GM21360 (cell line): Measurements from ENCODE around the gene PKP3.
"Not testable (repeated sequence)": the region's sequence is repeated elsewhere in the genome, so short reads cannot be mapped to it uniquely, and the experiment has no call there.

ENCODE experiments used
- ATAC-seq: cut with Tn5 transposase; IDR thresholded peaks from one replicate; pipeline ENCODE4 v1.9.1; 2021; ENCODE audit warnings: mild to moderate bottlenecking, moderate library complexity; ENCODE audit not compliant: unreplicated experiment

PKP3 gene

DNA sequence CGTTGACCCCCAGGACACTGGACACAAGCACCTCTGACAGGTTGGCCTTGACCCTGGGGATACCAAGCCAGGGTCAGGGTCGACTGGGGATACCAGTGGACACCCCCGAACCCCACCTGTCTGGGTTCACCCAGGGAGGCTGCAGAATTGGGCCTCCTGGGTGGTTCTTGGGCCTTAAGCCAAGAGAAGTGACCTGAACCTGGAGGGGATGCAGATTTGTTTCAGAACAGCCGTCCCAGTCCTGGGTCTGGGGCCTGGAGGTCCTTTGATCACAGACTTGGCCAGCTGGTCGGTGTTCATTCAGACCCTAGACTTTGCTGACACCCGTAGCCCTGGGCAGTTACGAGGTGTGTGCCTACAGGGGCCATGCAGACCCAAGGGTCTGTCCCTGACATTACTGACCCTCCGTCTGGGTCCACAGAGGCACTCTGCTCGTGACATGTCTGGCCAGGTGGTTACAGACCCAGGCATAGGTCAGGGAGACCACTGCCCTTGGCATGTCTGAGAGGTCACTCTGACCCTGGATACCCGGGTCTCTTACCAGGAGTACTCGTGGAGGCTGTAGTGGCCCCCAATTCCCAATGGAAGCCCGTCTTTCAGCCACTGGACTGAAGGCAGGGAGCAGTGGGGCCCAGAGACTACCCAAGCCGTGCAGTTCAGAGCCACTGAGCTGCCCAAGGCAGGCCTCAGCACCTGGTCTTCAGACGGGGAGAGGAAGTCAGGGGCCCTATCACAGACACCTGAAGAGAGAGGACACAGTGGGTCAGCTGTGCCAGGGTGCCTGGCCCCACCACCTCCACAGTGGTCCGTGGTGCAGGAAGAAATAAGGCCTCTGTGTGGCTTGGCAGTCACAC, 14.4 kb downstream of the PKP3 start:
- ATAC-seq = no peak

DNA sequence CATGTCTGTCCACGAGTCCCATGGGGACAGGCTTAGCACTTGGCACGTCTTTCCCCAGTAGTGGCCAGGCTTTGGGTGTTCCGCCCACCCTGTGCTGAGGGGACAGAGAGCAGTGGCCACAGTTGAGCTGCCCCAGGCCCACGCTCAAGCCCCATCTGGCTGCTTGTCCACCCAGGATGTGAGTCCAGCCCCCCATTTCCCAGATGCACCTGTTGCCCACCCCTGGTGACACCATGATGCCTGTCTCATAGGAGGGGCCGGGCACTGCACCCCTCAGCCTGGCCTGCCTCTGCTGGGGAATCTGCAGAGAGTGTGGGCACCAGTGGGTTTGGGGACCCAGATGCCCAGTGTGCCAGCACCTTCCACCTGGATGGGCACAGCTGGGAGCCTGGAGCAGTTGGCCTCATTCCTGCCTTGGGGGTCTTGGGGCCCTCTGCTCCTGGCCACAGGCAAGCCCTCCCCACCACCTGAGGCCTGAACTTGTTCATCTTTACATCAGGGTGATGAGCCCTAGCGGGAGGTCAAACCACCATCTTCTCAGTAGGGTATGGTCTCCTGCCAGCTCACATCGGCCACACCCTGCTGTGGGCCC, 15.1 kb downstream of the PKP3 start:
- no peak for ATAC-seq

DNA sequence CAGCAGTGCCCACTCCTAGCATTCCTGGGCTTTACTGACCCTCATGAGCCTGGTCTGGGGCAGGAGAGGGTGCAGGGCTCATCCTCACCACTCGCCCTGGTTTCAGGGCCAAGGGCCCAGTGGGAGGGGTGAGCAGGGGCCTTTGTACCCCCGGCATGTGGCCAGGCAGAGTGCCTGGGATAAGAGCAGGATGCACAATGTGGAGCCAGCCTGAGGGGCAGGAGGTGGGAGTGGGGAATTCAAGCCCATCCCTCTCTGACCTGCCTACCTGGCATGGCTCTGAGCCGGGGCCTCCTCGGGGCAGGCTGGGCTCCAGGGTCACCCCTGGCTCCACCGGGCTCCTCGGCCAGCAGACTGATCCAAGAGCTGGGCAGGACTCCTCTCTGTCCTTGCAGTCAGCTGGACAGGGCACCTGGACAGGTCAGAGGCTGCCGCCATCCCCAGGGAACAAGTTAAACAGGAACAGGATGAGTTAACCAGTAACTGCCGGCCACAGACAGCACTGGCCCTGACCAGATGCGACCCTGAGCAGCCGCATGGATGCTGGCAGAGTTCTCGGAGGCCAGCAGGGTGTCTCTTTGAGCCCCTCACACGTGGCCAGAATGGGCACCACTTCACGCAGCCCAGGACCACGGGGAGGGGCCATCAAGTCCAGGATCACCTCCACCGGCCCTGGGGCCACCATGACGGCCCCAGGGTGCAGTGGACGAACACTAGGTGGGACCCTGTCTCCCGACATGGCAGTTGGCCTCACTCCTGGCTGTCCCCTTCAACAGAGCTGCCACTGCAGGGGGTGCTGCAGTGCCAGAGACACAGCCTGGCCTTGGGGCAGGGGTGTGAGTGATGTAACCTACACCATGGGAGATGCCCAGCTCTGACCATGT, 15.8 kb downstream of the PKP3 start:
- no peak for ATAC-seq

DNA sequence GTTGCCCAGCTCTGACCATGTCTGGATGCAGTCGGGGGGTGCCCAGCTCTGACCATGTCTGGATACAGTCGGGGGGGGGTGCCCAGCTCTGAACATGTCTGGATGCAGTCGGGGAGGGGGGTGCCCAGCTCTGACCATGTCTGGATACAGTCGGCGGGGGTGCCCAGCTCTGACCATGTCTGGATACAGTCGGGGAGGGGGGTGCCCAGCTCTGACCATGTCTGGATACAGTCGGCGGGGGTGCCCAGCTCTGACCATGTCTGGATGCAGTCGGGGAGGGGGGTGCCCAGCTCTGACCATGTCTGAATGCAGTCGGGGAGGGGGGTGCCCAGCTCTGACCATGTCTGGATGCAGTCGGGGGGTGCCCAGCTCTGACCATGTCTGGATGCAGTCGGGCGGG, 16.7 kb downstream of the PKP3 start:
- ATAC-seq = not testable (repeated sequence)

DNA sequence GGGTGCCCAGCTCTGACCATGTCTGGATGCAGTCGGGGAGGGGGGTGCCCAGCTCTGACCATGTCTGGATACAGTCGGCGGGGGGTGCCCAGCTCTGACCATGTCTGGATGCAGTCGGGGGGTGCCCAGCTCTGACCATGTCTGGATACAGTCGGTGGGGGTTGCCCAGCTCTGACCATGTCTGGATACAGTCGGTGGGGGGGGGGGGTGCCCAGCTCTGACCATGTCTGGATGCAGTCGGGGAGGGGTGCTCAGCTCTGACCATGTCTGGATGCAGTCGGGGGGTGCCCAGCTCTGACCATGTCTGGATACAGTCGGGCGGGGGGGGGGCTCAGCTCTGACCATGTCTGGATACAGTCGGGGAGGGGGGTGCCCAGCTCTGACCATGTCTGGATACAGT, 17.5 kb downstream of the PKP3 start:
- ATAC-seq = not testable (repeated sequence)

DNA sequence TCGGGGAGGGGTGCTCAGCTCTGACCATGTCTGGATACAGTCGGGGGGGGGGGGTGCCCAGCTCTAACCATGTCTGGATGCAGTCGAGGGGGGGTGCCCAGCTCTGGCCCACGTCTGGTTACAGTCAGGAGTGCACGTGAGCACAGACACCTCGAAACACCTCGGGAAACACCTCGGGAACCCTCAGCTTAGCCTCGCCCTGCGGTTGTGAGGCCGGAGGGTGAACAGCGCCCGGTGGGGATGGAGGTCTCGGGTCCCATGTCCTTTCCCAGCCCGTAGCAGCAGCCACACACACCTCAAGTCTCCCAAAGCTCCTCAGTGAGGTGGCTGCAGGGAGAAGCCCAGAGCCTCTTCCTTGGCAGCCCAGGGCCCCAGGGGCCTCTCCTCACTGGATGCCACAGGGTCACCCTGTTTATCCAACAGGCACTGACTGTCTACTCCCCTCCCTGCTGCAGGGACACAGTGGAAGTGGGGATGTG, 18.7 kb downstream of the PKP3 start:
- ATAC-seq = no peak

DNA sequence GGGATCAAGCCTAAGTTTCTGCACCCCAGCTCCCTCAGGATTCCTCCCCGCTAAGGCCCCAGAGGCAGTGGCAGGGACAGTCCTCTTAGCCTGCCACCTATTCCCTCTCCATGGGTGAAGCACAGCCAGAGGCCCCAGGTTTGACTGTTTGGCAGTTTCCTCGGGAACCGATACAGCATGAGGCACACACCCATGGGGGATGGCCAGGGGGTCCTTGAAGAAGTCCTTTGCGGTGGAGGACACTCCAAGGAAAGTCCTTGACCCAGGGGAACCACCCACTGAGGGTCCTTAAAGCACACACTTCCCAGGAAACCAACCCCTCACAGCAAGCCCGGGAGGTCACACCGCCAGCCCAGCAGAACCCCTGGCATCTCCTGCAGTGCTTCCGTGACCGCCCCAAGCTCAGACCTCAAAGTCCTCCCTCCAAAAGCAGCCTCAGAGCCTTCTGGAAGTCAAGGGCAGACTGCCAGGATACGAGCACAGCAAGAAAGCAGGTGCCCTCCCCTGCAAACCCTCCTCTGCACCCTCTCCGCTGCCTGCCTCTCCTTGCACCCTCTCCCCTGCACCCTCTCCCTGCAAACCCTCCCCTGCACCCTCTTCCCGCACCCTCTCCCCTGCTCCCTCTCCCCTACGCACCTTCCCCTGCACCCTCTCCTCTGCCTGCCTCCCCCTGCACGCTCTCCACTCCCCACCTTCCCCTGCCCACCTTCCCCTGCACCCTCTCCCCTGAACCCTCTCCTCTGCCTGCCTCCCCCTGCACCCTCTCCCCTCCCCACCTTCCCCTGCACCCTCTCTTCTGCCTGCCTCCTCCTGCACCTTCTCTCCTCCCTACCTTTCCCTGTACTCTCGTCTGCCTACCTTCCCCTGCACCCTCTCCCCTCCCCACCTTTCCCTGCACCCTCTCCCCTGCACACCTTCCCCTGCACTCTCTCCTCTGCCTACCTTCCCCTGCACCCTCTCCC, 19.4 kb downstream of the PKP3 start:
- ATAC-seq = no peak

DNA sequence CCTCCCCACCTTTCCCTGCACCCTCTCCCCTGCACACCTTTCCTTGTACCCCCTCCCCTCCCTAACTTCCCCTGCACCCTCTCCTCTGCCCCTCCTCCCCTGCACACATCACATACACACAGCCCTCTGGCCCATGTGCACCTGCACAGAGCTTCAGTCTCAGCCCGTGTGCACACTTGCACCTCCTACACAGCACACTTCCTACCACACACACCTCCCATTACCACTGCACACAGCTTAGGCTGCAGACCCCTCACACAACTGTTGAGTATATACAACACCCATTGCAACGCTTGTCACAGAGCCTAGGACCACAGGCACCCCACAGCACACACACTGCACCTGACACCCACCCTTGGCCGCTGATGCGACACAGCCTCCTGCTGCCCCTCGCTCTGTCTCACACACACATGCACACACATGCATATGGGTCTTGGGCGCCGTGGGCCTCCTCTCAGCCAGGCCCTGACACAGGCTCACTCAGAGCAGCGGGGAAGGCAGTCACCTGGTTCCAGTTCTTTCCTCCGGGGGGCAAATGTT, 20.4 kb downstream of the PKP3 start:
- ATAC-seq = no peak

DNA sequence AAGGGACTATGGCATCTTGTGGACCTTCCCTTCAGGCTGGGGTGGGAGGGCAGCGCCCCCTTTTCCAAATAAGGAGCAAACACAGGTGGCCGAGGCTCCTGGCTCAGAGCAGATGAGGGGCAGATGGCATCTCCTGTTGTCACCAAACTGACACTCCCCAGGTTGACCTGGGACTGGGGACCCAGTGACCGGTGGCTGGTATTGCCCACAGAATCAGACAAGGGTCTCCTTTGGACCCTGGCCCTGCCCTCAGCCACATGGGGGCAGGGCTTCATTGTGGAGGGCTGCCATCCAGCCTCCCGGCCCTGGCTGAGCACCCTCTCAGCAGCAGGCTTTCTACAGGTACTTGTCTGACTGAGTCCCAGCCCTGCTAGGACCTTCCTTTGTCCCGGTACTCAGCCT, 21.6 kb downstream of the PKP3 start:
- no peak for ATAC-seq

DNA sequence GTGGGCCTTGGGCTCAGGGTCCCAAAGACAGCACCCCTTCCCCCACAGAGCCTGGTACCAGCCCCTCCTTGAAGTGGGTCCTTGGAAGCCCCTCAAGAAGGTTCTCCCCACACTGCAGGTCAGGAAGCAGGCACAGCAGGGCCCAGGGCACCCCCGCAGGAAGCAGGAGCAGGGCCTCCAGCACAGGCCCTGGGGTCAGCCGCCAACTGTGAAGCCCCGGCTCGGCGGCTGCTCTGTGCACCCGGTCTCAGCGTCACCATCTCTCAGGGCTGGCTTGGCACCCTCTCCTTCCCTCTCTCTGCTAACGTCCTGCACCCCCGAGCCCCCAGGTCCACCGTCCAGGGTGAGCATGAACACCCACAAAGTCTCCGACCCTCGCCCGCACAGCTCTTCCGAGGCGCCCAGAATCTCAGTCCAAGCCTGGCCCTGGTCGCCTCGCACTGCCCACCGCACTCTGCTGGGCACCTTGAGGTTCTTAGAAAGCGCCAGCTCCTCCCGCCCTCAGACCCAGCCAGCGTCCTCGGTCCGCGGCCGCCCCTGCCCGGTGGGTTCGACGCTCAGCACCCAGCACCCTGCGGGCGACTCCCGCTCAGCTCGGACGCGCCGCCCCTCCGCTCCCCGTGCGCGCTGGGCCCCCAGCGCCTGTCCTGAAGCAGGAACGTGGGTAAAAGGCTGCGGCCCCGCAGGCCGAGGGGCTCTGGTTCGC, 22.2 kb downstream of the PKP3 start:
- ATAC-seq = no peak

DNA sequence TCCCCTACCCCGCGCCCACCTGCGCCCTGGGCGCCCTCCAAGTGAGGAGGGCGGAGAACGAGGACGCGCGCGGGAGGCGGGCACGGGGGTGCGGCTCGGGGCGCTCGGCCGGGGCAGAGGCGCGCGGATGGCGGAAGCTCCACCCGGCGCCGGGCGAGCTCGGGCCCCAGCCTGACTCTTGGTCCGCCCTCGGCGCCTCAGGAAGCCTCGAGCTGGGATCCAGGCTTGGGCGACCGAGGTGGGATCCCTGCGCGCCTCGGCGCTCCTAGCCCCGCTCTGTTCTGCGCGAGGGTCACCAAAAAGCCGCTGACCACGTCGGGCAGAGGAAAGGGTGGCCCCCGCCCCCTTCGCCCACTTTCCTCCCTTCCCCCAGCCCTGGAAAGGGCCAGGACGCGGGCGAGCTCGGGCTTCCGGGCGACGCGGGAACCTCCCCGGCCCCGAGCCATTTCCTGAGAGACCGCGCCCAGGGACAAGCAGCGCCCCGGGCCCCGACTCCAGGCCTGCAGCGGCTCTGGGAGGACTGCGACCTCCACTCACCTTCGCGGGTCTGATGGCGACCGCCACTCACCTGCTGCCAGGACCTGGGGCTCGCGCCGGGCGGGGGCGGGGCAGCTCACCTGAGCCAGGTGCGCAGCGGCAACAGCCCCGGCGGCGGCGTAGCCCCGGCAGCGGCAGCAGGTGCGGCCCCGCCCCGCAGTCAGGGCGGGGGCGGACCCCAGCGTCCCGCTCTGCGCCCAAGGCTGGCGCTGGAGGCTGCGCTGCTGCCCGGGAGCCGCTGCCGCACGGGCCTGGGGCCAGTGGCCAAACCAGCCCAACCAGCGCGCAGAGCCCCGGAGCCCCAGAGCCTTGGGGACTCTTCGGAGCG, 23.0 kb downstream of the PKP3 start:
- ATAC-seq = no peak

DNA sequence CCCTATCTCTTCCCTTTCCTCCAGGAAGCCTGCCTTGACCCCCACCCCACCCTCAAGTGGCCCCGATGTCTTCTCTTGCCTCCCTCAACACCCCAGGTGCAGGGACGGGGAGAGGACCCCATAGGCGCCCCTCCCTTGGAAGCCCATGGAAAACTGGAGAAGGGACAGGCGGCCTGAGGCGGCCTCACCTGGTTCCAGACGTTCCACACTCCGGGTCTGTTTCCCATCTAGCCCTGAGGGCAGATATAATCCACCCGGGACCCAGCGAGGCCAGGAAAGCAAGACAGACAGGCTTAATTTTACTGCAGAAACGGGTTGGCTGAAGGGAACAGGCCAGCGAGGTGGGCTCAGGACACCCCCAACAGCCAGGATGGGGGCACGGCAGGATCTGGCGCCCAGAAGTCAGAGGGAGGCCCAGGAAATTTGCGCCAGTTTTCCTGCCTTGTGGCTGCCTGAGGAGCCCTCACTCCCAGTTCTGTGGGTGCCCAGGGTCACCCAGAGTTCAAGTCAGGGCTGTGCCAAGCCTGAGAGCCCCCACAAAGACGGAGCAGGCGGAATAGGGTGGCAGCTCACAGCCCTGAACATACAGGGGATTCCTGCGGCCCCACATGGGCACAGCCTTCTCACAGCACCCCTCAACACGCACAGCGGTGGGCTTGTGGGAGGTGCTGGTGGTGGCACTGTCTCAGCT, 23.8 kb downstream of the PKP3 start:
- ATAC-seq = no peak

DNA sequence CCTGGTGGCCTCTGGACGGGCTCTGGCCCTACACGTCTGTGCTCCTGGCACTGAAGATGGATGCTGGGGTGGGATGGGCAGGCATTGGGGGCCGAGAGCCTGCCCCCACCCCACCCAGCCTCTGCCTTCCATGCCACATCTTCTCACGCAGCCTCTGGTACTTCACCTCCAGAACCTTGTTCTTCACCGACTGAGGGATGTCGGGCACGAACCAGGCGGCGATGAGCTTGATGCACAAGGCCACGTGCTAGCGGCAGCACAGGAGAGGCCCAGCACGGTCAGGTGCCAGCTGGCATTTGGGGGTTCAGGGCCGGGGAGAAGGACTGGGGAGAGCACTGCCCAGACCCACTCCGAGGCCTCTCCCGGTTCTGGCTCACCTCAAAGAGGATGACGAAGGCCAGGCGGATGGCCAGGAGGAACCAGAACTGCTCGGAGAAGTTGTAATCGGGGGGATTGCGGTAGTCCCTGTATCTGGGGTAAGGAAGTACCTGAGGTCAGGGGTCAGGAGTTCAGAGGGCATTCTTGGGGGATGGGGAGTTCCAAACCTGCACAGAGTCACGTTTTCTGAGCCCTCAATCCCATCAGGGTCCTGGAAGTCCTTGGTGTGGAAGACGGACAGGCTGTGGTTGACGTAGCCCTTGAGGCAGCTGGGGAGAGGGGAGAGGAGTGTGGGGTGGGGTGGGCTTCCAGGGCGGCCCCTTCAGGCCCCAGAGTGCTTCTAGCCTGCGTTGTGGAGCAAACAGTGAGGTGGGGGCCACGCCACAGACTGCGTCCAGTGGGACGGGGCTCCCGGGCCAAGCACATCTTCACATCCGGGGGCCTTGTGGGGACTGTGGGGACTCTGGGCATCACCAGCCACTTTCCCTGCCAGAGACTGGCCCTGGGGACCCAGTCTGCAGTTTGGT, 24.6 kb downstream of the PKP3 start:
- ATAC-seq = no peak

DNA sequence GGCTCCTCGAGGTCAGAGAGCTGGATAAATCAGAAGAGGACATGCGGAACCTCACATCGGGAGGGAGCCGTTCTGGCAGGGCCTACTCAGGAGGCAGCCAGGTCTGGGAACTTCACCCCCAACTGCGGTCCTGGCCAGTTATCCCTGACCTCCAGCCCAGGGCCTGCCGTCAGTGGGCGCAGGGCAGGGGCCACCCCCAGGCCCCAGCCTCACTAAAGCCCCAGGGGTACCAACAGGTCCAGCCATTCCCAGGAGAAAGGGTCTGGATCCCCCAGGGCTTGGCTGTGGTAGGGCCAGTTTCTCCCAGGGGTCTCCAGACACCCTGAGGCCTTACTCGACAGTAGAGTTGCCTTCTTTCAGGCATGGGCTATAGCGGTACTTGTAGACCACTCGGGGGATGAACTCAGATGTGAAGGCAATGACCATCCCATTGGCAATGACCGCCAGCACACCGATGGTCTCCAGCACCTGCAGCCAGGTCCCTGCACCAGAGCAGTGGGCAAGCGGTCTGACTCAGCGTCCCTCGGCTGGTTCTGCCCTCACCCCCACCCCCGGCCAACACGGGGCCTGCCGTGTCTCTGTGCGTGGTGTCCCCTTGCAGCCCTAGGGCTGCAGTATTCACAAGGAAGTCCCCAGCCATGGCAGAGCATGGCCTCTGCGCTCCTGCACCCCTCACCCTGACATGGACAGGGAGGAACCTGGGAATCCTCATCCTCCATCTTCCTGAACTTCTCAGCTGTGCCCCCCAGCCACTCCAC, 25.4 kb downstream of the PKP3 start:
- no peak for ATAC-seq

DNA sequence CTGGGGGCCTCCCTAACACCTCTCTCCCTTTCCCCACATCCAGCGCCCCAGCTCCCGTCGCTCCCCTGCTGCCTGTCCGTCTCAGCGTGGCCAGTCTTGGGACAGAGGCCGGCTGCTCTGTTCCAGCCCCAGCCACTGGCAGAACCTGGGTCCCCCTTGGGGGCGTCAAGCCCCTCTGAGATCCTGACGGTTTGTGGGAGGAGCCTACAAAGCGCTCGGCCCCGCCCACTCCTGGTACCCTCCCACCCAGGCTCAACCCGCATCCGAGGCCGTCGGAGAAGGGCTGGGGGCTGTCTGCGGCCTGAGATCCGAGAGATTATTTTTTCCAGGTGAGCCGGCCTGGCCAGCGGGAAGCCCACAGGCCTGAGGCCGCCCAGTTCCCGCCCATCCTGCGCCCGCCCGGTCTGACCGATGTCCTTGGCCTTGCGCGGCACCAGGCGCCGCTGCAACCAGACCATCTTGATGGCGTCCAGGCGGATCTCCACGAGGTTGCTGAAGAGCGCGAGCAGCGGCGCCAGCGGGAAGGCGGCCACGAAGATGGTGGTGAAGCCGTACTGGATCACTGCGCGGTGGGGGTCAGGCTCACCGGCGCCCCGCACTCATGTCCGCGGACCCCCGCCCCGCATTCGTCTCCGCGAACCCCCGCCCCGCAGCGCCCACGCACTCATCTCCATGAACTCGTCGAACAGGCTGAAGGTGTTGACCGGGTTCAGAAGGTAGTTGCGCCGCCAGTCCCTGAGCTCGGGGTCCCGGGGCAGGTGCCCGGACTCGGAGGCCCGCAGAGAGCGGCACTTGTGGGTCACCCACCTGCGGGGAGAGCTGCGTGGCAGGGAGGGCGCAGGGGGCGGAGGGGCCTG, 26.3 kb downstream of the PKP3 start:
- ATAC-seq = no peak
